ENCODE measurements around the gene HIVEP3.

DNA sequence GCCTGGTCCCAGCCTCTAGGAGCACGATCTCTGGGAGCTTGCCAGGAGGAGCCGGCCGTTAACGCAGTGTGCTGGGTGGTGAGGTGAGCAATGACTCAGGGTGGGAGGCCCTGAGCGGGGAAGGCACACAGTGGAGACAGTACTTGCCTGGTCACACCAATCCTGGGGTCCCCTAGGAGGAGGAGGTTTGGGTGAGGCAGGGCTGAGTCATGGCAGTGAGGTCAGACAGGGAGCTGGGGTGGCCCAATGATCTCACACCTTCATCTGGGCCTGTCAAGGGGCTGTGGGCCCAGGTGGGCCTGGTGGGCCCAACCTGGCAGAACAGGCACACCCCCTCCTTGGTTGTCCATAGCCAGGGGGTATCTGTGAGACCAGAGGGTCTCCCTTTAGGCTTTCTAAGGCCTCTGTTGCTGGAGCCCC is 425.6 kb downstream of the HIVEP3 start:
- no peak for TF ChIP-seq MLX (CRISPR knock-in tag; IDR thresholded peaks at IDR 0.05)
- TF ChIP-seq, protein P1, sequence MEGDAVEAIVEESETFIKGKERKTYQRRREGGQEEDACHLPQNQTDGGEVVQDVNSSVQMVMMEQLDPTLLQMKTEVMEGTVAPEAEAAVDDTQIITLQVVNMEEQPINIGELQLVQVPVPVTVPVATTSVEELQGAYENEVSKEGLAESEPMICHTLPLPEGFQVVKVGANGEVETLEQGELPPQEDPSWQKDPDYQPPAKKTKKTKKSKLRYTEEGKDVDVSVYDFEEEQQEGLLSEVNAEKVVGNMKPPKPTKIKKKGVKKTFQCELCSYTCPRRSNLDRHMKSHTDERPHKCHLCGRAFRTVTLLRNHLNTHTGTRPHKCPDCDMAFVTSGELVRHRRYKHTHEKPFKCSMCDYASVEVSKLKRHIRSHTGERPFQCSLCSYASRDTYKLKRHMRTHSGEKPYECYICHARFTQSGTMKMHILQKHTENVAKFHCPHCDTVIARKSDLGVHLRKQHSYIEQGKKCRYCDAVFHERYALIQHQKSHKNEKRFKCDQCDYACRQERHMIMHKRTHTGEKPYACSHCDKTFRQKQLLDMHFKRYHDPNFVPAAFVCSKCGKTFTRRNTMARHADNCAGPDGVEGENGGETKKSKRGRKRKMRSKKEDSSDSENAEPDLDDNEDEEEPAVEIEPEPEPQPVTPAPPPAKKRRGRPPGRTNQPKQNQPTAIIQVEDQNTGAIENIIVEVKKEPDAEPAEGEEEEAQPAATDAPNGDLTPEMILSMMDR (IDR thresholded peaks at IDR 0.05) = no peak

Data from WTC11 (cell line).